Skeletal muscle tissue (tissue), 4 donors: ENCODE data around the gene CAGE1. TPM values are rescaled to one million over a fixed set of nuclear protein-coding genes. Genes with fewer than 3 reads are reported as not detected.
"Not testable (repeated sequence)": the region's sequence is repeated elsewhere in the genome, so short reads cannot be mapped to it uniquely, and the experiment has no call there.

Source experiments
- H3K27ac ChIP-seq: one replicate; pipeline ENCODE4 v1.7.0; 2013; ENCODE audit warnings: mild to moderate bottlenecking, low read depth, low read length, inconsistent platforms
- H3K27me3 ChIP-seq, 3 donors: one replicate each; pipeline ENCODE4 v1.7.0; 2013; ENCODE audit warnings: low read length in 3 of 3; ENCODE audit not compliant: control insufficient read depth in 3 of 3, insufficient read depth in 3 of 3
- H3K36me3 ChIP-seq, 3 donors: one replicate each; pipeline ENCODE4 v1.7.0; 2013; ENCODE audit warnings: low read length in 3 of 3; ENCODE audit not compliant: control insufficient read depth in 3 of 3, insufficient read depth in 3 of 3
- H3K4me1 ChIP-seq, 3 donors: one replicate each; pipeline ENCODE4 v1.7.0; 2013; ENCODE audit warnings: low read length in 3 of 3, mild to moderate bottlenecking in 3 of 3; ENCODE audit not compliant: control insufficient read depth in 3 of 3, insufficient read depth in 3 of 3
- H3K4me3 ChIP-seq, 3 donors: one replicate each; pipeline ENCODE4 v1.7.0; 2013; ENCODE audit warnings: low read length in 3 of 3
- H3K9ac ChIP-seq, 3 donors: one replicate each; pipeline ENCODE4 v1.7.0; 2013; ENCODE audit warnings: low read length in 3 of 3, mild to moderate bottlenecking in 3 of 3, moderate library complexity in 2 of 3, low read depth in 1 of 3
- H3K9me3 ChIP-seq, 3 donors: one replicate each; pipeline ENCODE4 v1.7.0; 2013; ENCODE audit warnings: low read length in 3 of 3; ENCODE audit not compliant: control insufficient read depth in 3 of 3
- total RNA-seq: library from RNA; depleted of rRNA; stranded (reverse); fragments of >200 nt; gene quantifications from one replicate; pipeline ENCODE4 v1.2.3, GENCODE V29; 2014
- donor health status: Osteomylitis.

Gene CAGE1
- total RNA-seq, 1 donor from 2014 or later: not detected

DNA sequence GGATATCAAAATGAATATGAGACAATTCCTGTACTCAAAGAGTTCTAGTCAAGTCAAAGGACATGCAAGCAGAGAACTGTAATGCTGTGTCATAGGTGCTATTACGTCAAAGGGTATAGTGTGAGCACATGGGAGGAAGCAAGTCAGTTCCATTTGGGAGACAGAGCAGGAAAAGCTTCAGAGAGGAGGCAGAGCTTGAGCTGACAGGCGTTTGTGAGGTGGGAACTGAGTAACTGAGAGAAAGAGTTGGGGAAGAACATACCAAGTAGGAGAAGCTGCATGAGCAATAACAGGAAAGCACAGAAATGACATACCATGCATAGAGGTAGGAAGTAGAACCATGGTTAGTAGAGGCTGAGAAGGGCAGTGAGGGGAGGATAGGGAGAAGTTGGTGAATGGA lies 61.3 kb downstream of the CAGE1 start:
- Histone ChIP-seq H3K27me3 (no peaks in the 10 kb centered on the region), H3K9ac (no peak overlapping the region), H3K4me3 (no peak overlapping the region), H3K36me3 (no peaks in the 10 kb centered on the region), H3K4me1 (no peaks in the 10 kb centered on the region), H3K9me3 (no peaks in the 10 kb centered on the region), H3K27ac (no peak overlapping the region)

DNA sequence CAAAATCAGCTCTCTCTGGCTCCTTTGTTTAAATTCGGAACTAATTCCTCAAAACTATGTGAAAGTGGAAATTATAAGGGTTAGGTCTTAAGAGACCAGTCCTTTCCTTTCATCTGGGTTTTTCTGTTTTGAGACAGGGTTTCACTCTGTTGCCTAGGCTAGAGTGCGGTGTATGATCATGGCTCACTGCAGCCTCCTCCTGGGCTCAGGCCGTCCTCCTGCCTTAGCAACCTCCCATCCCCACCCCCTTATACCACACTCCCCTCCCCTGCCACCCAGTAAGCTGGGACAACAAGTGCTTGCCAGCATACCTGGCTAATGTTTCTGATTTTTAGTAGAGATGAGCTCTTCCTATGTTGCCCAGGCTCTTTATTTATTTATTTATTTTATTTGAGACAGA lies 63.8 kb downstream of the CAGE1 start:
- Histone ChIP-seq H3K9me3 (no peaks in the 10 kb centered on the region), H3K4me1 (no peaks in the 10 kb centered on the region), H3K4me3 (no peak overlapping the region), H3K27me3 (no peaks in the 10 kb centered on the region), H3K9ac (no peak overlapping the region), H3K36me3 (no peaks in the 10 kb centered on the region), H3K27ac (no peak overlapping the region)

DNA sequence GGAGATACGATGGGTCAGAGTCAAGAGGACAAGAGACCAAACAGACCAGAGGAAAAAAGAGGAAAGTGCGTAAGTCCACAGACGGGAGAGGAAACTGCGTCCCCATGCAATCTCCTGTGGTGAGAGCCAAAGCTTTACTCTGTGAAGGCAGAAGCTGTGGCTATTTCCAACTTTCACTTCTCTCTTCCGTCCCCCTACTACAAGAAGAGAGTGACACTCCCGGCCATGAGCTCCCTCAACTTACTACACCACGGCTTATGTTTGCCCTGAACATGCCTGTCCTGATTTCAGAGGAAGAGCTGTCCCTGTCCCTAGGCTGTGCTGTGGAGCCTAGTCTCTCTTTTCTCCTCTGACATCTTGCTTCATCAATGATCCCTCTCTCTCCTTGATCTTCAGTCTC lies 65.0 kb downstream of the CAGE1 start:
- Histone ChIP-seq H3K36me3 (no peaks in the 10 kb centered on the region), H3K27me3 (no peaks in the 10 kb centered on the region), H3K27ac (no peak overlapping the region), H3K4me3 (no peak overlapping the region), H3K4me1 (no peaks in the 10 kb centered on the region), H3K9ac (no peak overlapping the region), H3K9me3 (no peaks in the 10 kb centered on the region)

- Histone ChIP-seq H3K9me3 (no peaks in the 10 kb centered on the region), H3K36me3 (no peaks in the 10 kb centered on the region), H3K9ac (no peak overlapping the region), H3K4me1 (no peaks in the 10 kb centered on the region), H3K27me3 (no peaks in the 10 kb centered on the region), H3K27ac (no peak overlapping the region), H3K4me3 (no peak overlapping the region)
Measured at GRCh38 chr6:7323074-7323473, 66.5 kb downstream of the CAGE1 start.

DNA sequence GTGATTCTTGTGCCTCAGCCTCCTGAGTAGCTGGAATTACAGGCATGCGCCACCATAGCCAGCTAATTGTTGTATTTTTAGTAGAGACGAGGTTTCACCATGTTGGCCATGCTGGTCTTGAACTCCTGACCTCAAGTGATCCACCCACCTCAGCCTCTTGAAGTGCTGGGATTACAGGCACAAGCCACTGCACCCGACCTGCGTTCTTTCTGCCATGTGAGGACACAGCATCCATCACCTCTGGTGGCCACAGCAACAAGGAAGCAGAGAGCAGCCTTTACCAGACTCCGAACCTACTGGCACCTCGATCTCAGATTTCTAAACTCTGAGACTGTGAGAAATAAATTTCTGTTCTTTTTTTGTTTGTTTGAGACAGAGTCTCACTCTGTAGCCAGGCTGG lies 67.7 kb downstream of the CAGE1 start:
- not testable (repeated sequence) for H3K27ac ChIP-seq, H3K9ac ChIP-seq, H3K9me3 ChIP-seq, H3K36me3 ChIP-seq, H3K27me3 ChIP-seq, H3K4me3 ChIP-seq, H3K4me1 ChIP-seq

GRCh38 chr6:7319406-7319805 lies 70.1 kb downstream of the CAGE1 start:
- not testable (repeated sequence) for H3K27me3 ChIP-seq, H3K9me3 ChIP-seq

DNA sequence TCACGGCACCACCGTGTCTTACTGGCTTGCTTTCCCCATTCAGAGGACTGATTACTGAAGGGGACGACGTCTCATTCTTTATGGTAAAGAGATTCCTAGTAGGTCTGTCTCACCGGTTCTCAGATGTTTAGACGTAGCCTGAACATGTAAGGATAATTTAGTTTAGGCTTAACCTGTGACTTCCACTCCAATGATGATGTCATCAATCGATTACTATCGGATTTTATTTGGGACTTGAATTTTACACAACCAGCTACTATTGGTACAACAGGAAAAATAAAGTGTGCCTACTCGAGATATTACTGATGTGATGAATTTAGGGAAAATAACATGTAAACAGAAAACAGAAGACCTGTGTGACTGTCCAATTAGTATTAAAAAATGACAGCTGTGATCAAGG lies 72.0 kb downstream of the CAGE1 start:
- peaks cover 0 to 4% (median 0%) of the 10 kb centered on the region in 3 donors for H3K36me3 ChIP-seq

More at GRCh38 chr6:7319406-7319805, 70.1 kb downstream of the CAGE1 start:
- not testable (repeated sequence) for H3K4me1 ChIP-seq, H3K36me3 ChIP-seq, H3K27ac ChIP-seq, H3K4me3 ChIP-seq, H3K9ac ChIP-seq

GRCh38 chr6:7316658-7317533 lies 72.6 kb downstream of the CAGE1 start:
- peaks cover 0 to 4% (median 0%) of the 10 kb centered on the region in 3 donors for H3K36me3 ChIP-seq
- no peak overlapping the region for H3K9ac ChIP-seq
- H3K4me1 ChIP-seq: peaks cover 5 to 12% (median 5%) of the 10 kb centered on the region in 3 donors
- no peaks in the 10 kb centered on the region for H3K27me3 ChIP-seq
- no peak overlapping the region for H3K27ac ChIP-seq
- H3K9me3 ChIP-seq: no peaks in the 10 kb centered on the region
- no peak overlapping the region for H3K4me3 ChIP-seq

More for the DNA sequence above, 72.0 kb downstream of the CAGE1 start:
- H3K4me1 ChIP-seq: peaks cover 0 to 5% (median 2%) of the 10 kb centered on the region in 3 donors
- no peak overlapping the region for H3K27ac ChIP-seq
- H3K9ac ChIP-seq: no peak overlapping the region
- no peak overlapping the region for H3K4me3 ChIP-seq
- no peaks in the 10 kb centered on the region for H3K9me3 ChIP-seq
- H3K27me3 ChIP-seq: no peaks in the 10 kb centered on the region

GRCh38 chr6:7315948-7316365 lies 73.6 kb downstream of the CAGE1 start:
- H3K4me1 ChIP-seq: peaks cover 5 to 17% (median 15%) of the 10 kb centered on the region in 3 donors
- no peak overlapping the region for H3K4me3 ChIP-seq
- no peak overlapping the region for H3K9ac ChIP-seq
- H3K27me3 ChIP-seq: no peaks in the 10 kb centered on the region
- no peak overlapping the region for H3K27ac ChIP-seq
- no peaks in the 10 kb centered on the region for H3K9me3 ChIP-seq
- H3K36me3 ChIP-seq: peaks cover 0 to 4% (median 0%) of the 10 kb centered on the region in 3 donors

GRCh38 chr6:7315087-7315947 lies 74.2 kb downstream of the CAGE1 start:
- peaks cover 5 to 18% (median 15%) of the 10 kb centered on the region in 3 donors for H3K4me1 ChIP-seq
- not testable (repeated sequence) for H3K27ac ChIP-seq, H3K36me3 ChIP-seq, H3K9me3 ChIP-seq, H3K4me3 ChIP-seq, H3K27me3 ChIP-seq, H3K9ac ChIP-seq
